Lower leg skin (tissue), 4 donors: ENCODE results near the gene GATAD1. TPM values are rescaled to one million over a fixed set of nuclear protein-coding genes. Genes with fewer than 3 reads are reported as not detected.

Experiments
- DNase-seq, 2 donors: peaks; one replicate each; pipeline ENCODE4 v3.0.0-alpha.2; 2019; ENCODE audit warnings: low spot score in 2 of 2
- H3K4me3 ChIP-seq: fragments of 200-600 bp; sonication (generic); 2 replicates; pipeline ENCODE4 v1.5.1; 2017; ENCODE audit warnings: mild to moderate bottlenecking, low read depth; ENCODE audit not compliant: poor library complexity, severe bottlenecking
- POLR2A ChIP-seq, 2 donors: fragments of 450-650 bp; IDR thresholded peaks; one replicate each; pipeline ENCODE4 v1.6.1; 2016 to 2017; ENCODE audit warnings: antibody characterized with exemption in 2 of 2, mild to moderate bottlenecking in 1 of 2, moderate library complexity in 1 of 2
- WGBS, 2 donors: methylation state at CpG; one replicate each; pipeline ENCODE4 v1.1.5; 2018; 5-methylcytosine and 5-hydroxymethylcytosine counted together
- intact Hi-C: fragments of 100-400 bp; cut with DNase I; formaldehyde crosslinking; loops from one replicate; pipeline ENCODE4 v1.15.0; 2023; ENCODE audit warnings: low total_unique reads
- total RNA-seq, 4 donors: library from RNA; depleted of rRNA; stranded (reverse); fragments of >200 nt; gene quantifications; one replicate each; pipeline ENCODE4 v1.1.0, GENCODE V29; 2016
- TF ChIP-seq, protein P1 (sequence below), 3 donors: fragments of 450-650 bp; IDR thresholded peaks; one replicate each; pipeline ENCODE4 v1.5.1; 2016; ENCODE audit warnings: antibody characterized with exemption in 3 of 3, mild to moderate bottlenecking in 3 of 3, moderate library complexity in 2 of 3

The GATAD1 gene
- total RNA-seq, 4 donors from 2014 or later: 14.7 to 23.0 (median 18.3) TPM

- intact Hi-C loops: no loop called here
- WGBS, 2 donors: 87 to 90% methylated on average over 2 of the region's 2 CpGs
- no peak for TF ChIP-seq POLR2A (IDR thresholded peaks at IDR 0.05)
- TF ChIP-seq, protein P1, sequence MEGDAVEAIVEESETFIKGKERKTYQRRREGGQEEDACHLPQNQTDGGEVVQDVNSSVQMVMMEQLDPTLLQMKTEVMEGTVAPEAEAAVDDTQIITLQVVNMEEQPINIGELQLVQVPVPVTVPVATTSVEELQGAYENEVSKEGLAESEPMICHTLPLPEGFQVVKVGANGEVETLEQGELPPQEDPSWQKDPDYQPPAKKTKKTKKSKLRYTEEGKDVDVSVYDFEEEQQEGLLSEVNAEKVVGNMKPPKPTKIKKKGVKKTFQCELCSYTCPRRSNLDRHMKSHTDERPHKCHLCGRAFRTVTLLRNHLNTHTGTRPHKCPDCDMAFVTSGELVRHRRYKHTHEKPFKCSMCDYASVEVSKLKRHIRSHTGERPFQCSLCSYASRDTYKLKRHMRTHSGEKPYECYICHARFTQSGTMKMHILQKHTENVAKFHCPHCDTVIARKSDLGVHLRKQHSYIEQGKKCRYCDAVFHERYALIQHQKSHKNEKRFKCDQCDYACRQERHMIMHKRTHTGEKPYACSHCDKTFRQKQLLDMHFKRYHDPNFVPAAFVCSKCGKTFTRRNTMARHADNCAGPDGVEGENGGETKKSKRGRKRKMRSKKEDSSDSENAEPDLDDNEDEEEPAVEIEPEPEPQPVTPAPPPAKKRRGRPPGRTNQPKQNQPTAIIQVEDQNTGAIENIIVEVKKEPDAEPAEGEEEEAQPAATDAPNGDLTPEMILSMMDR (IDR thresholded peaks at IDR 0.05): no peak
- DNase-seq: no peak
- H3K4me3 ChIP-seq: no peak overlapping the region
Measured at GRCh38 chr7:92506363-92506762, 59.1 kb downstream of the GATAD1 start.

DNA sequence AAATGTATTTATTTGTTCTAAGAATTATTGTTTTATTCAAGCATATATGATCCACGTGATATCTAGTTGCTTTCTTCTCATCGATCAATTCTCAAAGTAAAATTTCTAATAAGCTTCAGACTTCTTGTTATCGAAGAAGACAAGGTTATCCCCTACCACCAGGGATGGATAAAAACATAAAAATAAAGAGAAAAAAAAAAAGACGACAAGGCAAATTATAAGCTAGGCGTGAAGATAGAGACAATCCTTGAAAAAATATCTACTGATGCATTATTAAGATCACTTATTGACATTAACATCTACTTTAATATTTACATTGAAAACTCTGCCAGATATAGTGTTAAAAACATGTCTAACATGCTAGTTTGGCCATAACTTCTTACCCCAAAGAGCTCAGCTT lies 61.7 kb downstream of the GATAD1 start:
- TF ChIP-seq, protein P1 (IDR thresholded peaks at IDR 0.05): no peak
- TF ChIP-seq POLR2A (IDR thresholded peaks at IDR 0.05): no peak
- intact Hi-C loops: no loop called here
- DNase-seq: no peak
- WGBS, 2 donors: 94 to 95% methylated on average over 5 of the region's 5 CpGs
- no peak overlapping the region for H3K4me3 ChIP-seq

Other genes with a start within 250 kb of the GATAD1 start
- 10 to 100 TPM; 39.1 to 69.6 (median 59.2) TPM for gene KRIT1, start 201.6 kb upstream of the GATAD1 start, total RNA-seq
- 10 to 100 TPM; 26.9 to 57.7 (median 34.5) TPM for gene ANKIB1, start 201.5 kb upstream of the GATAD1 start, total RNA-seq
- not detected for gene ERVW-1, start 30.5 kb downstream of the GATAD1 start, total RNA-seq
- gene PEX1, start 81.0 kb downstream of the GATAD1 start, total RNA-seq: 10 to 100 TPM; 16.2 to 21.5 (median 19.7) TPM
- gene RBM48, start 81.3 kb downstream of the GATAD1 start, total RNA-seq: 10 to 100 TPM in 3 of 4 donors, 1 to 10 TPM in 1; 7.5 to 16.4 (median 12.4) TPM
- 10 to 100 TPM; 11.4 to 40.0 (median 14.2) TPM for gene FAM133B, start 142.9 kb downstream of the GATAD1 start, total RNA-seq